ENCODE data around the gene GABBR1.

DNA sequence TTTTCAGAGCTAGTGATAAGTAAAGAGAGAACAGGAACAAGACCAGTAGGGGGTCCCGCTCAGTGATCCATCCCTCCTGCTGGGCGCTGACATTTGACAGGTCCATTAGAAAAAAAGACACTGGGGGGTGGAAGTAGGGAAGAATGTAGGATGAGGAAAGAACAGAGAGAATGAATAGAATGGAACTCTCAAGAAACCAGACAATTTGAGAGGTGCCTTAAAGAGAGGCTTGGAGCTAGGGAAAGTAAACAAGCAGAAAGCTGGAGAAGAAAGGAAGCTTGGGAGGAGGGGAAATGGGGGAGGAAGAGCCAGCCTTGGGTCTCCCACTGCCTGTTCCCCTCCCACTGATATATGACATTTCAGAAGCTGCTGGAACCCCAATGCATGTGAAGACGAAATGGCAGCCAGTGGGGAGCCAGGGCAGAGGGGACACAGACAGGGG, 8.4 kb downstream of the GABBR1 start:
- TF ChIP-seq, protein P1, sequence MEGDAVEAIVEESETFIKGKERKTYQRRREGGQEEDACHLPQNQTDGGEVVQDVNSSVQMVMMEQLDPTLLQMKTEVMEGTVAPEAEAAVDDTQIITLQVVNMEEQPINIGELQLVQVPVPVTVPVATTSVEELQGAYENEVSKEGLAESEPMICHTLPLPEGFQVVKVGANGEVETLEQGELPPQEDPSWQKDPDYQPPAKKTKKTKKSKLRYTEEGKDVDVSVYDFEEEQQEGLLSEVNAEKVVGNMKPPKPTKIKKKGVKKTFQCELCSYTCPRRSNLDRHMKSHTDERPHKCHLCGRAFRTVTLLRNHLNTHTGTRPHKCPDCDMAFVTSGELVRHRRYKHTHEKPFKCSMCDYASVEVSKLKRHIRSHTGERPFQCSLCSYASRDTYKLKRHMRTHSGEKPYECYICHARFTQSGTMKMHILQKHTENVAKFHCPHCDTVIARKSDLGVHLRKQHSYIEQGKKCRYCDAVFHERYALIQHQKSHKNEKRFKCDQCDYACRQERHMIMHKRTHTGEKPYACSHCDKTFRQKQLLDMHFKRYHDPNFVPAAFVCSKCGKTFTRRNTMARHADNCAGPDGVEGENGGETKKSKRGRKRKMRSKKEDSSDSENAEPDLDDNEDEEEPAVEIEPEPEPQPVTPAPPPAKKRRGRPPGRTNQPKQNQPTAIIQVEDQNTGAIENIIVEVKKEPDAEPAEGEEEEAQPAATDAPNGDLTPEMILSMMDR (IDR thresholded peaks at IDR 0.05) = no peak
- TF ChIP-seq POLR2A (IDR thresholded peaks at IDR 0.05) = no peak
